SK-N-SH treated with all-trans-retinoic acid at 6 μM for 48 hours (cell line): Measurements from ENCODE around the gene SRGAP1.

ENCODE experiments used
- ARNTL ChIP-seq: fragments of 450-650 bp; formaldehyde crosslinking; IDR thresholded peaks from 2 replicates; pipeline ENCODE4 v1.5.0; 2020; ENCODE audit warnings: low read depth, mild to moderate bottlenecking, moderate library complexity, borderline replicate concordance
- BACH2 ChIP-seq: fragments of 250-450 bp; sonication (Bioruptor Pico); IDR thresholded peaks from 2 replicates; pipeline ENCODE4 v1.9.0; 2021; ENCODE audit warnings: mild to moderate bottlenecking, borderline replicate concordance
- CREB5 ChIP-seq: fragments of 250-450 bp; sonication (Bioruptor Pico); IDR thresholded peaks from 2 replicates; pipeline ENCODE4 v1.5.1; 2020; ENCODE audit warnings: low read depth, mild to moderate bottlenecking, moderate library complexity
- CSDC2 ChIP-seq: fragments of 250-450 bp; sonication (Bioruptor Pico); IDR thresholded peaks from 2 replicates; pipeline ENCODE4 v1.5.0; 2020; ENCODE audit warnings: mild to moderate bottlenecking, moderate library complexity
- OSR1 ChIP-seq: fragments of 250-450 bp; sonication (Bioruptor Pico); IDR thresholded peaks from 2 replicates; pipeline ENCODE4 v1.8.0; 2022; ENCODE audit warnings: moderate library complexity, mild to moderate bottlenecking, inconsistent platforms
- PPARA ChIP-seq: fragments of 250-450 bp; sonication (Bioruptor Pico); IDR thresholded peaks from 2 replicates; pipeline ENCODE4 v1.5.0; 2020; ENCODE audit warnings: mild to moderate bottlenecking, borderline replicate concordance
- RARB ChIP-seq: fragments of 250-450 bp; sonication (Bioruptor Pico); IDR thresholded peaks from 2 replicates; pipeline ENCODE4 v1.8.0; 2021; ENCODE audit warnings: mild to moderate bottlenecking, moderate library complexity
- TCF4 ChIP-seq: fragments of 250-450 bp; sonication (Bioruptor Pico); IDR thresholded peaks from 2 replicates; pipeline ENCODE4 v1.8.0; 2021; ENCODE audit warnings: mild to moderate bottlenecking, moderate library complexity, borderline replicate concordance
- TOX ChIP-seq: fragments of 250-450 bp; sonication (Bioruptor Pico); IDR thresholded peaks from 2 replicates; pipeline ENCODE4 v1.8.0; 2021; ENCODE audit warnings: mild to moderate bottlenecking, moderate library complexity, borderline replicate concordance
- ZFP3 ChIP-seq: fragments of 250-450 bp; sonication (Bioruptor Pico); IDR thresholded peaks from 2 replicates; pipeline ENCODE4 v1.5.0; 2020; ENCODE audit warnings: mild to moderate bottlenecking, moderate library complexity
- ZNF70 ChIP-seq: fragments of 450-650 bp; formaldehyde crosslinking; IDR thresholded peaks from 2 replicates; pipeline ENCODE4 v1.5.0; 2020; ENCODE audit warnings: mild to moderate bottlenecking, moderate library complexity
- ZNF8 ChIP-seq: fragments of 450-650 bp; formaldehyde crosslinking; IDR thresholded peaks from 2 replicates; pipeline ENCODE4 v1.5.0; 2020; ENCODE audit warnings: mild to moderate bottlenecking, moderate library complexity
- TF ChIP-seq, protein P1 (sequence below): fragments of 250-450 bp; sonication (Bioruptor Pico); IDR thresholded peaks from 2 replicates; pipeline ENCODE4 v1.8.0; 2020; ENCODE audit warnings: mild to moderate bottlenecking, moderate library complexity, borderline replicate concordance
- TF ChIP-seq, protein P2 (sequence below): fragments of 250-450 bp; sonication (Bioruptor Pico); IDR thresholded peaks from 2 replicates; pipeline ENCODE4 v1.5.1; 2021; ENCODE audit warnings: mild to moderate bottlenecking, moderate library complexity

- TF ChIP-seq BACH2 (CRISPR knock-in tag) (no peak), ZFP3 (no peak), TCF4 (CRISPR knock-in tag) (no peak), ZNF8 (no peak), TOX (no peak), ARNTL (CRISPR knock-in tag) (no peak), CREB5 (CRISPR knock-in tag) (no peak), OSR1 (CRISPR knock-in tag) (no peak), PPARA (no peak), RARB (CRISPR knock-in tag) (no peak), CSDC2 (CRISPR knock-in tag) (no peak), ZNF70 (CRISPR knock-in tag) (no peak)
- TF ChIP-seq, protein P1, sequence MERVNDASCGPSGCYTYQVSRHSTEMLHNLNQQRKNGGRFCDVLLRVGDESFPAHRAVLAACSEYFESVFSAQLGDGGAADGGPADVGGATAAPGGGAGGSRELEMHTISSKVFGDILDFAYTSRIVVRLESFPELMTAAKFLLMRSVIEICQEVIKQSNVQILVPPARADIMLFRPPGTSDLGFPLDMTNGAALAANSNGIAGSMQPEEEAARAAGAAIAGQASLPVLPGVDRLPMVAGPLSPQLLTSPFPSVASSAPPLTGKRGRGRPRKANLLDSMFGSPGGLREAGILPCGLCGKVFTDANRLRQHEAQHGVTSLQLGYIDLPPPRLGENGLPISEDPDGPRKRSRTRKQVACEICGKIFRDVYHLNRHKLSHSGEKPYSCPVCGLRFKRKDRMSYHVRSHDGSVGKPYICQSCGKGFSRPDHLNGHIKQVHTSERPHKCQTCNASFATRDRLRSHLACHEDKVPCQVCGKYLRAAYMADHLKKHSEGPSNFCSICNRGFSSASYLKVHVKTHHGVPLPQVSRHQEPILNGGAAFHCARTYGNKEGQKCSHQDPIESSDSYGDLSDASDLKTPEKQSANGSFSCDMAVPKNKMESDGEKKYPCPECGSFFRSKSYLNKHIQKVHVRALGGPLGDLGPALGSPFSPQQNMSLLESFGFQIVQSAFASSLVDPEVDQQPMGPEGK: no peak
- TF ChIP-seq, protein P2, sequence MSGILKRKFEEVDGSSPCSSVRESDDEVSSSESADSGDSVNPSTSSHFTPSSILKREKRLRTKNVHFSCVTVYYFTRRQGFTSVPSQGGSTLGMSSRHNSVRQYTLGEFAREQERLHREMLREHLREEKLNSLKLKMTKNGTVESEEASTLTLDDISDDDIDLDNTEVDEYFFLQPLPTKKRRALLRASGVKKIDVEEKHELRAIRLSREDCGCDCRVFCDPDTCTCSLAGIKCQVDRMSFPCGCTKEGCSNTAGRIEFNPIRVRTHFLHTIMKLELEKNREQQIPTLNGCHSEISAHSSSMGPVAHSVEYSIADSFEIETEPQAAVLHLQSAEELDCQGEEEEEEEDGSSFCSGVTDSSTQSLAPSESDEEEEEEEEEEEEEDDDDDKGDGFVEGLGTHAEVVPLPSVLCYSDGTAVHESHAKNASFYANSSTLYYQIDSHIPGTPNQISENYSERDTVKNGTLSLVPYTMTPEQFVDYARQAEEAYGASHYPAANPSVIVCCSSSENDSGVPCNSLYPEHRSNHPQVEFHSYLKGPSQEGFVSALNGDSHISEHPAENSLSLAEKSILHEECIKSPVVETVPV (CRISPR knock-in tag): no peak
Observed at GRCh38 chr12:64070454-64070853, 226.0 kb downstream of the SRGAP1 start.
